Endometrial microvascular endothelial cells (primary cell): Measurements from ENCODE around the gene ZNF575. TPM values are rescaled to one million over a fixed set of nuclear protein-coding genes. Genes with fewer than 3 reads are reported as not detected.

Experiments
- in situ Hi-C: cut with HindIII; loops from 2 replicates; pipeline ENCODE4 v1.10.0; 2017; ENCODE audit warnings: low sequenced_read_pairs, low pct_unique_long_range_greater_than_20kb; ENCODE audit errors: inconsistent ontology term
- total RNA-seq: library from RNA; depleted of rRNA; stranded (reverse); fragments of >200 nt; gene quantifications from one replicate; pipeline ENCODE4 v1.2.3, GENCODE V29; 2015; ENCODE audit errors: inconsistent ontology term

Gene ZNF575, protein sequence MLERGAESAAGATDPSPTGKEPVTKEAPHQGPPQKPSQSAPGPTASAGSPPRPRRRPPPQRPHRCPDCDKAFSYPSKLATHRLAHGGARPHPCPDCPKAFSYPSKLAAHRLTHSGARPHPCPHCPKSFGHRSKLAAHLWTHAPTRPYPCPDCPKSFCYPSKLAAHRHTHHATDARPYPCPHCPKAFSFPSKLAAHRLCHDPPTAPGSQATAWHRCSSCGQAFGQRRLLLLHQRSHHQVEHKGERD
- not detected for total RNA-seq

DNA sequence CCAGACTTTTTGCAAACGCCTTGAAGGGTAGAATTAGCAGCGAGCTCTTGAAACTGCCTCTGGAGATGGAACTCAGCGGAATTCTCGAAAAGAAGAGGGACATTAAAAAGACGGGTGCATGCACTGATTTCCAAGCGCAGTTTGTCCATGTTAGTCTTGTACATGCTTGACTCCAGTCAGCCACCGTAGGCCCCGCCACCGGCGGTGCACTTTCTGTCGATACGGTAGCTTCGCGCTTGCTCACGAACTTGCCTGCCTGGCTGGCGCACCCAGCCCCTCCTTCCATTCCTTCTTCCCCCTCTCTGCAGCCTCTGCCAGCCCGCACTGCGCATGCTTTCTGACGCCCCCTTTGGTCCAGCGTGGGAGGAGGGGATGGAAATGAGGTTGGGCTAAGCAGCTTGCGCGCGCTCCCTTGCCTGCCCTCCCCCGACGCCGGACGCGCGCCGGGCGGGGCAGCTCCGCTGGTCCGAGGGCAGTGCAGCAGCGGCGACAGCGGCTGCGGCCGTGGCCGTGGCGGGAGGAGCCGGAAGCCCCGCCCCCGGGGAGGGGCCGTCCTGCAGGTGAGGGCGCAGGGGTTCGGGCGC, at the start of gene ZNF575:
Gene ZNF575, plus strand, starts transcription at position 227 of the 584 bp plus-strand sequence. CDS start 1,235 bp downstream, outside the sequence.
- in situ Hi-C loops: no loop called here

DNA sequence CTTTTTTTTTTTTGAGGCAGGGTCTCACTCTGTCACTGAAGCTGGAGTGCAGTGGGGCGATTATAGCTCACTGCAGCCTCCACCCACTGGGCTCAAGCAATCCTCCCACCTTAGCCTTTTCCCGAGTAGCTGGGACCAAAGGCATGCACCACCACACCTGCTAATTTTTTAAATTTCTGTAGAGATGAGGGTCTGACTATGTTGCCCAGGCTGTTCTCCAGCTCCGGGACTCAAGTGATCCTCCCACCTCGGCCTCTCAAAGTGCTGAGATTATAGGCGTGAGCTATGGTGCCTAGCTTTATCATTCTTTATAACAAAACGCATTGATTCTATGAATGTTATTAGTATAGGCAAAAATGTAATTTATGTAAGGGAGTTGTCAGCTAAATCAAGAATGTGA, 49.7 kb upstream of the ZNF575 start:
- in situ Hi-C loops: no loop called here

DNA sequence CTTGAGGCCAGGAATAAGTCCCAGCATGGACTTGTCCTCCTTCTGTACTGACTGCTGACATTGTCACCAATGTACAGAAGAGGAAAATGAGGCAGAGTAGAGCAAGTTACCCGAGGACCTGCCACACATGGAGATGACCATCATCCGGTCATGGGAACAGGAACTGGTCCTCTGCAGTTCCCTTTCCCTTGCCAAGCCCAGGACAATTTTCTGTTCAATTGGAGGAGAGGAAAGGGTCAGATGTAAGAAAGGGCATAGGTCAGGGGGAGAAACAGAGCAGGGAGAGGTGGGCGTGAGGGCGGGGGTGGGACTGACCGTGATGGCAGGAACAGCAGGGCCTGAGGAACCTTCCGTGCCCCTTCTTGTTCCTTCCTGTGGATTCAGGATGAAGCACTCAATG, 47.0 kb upstream of the ZNF575 start:
- in situ Hi-C loops: no loop called here

DNA sequence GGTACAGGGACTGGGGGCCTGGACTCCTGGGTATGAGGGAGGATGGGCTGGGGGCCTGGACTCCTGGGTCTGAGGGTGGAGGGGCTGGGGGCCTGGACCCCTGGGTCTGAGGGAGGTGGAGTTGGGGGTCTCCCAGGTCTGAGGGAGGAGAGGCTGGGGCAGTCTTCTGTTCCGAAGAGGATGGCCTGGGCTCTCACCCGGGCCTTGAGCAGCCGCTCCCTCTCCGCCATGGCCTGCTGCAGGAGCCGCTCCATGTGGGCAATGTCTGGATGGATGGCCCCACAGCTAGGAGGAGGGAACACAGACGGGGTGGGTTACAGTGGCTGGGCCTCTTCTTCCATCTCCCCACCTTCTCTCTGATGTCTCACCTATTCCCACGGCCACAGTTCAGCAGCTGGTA, 46.6 kb upstream of the ZNF575 start:
- in situ Hi-C loops: no loop called here

DNA sequence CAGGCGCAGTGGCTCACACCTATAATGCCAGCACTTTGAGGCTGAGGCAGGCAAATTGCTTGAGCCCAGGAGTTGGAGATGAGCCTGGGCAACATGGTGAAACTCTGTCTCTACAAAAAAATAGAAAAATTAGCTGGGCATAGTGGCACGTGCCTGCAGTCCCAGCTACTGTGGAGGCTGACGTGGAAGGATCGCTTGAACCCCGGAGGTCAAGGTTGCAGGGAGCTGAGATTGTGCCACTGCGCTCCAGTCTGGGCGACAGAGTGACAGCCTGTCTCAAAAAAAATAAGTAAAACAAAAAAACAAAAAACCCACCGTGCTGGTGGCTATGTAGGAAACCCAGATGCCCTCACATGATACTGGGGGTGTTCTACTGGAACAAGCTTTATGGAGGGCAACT, 44.8 kb upstream of the ZNF575 start:
- in situ Hi-C loops: no loop called here

DNA sequence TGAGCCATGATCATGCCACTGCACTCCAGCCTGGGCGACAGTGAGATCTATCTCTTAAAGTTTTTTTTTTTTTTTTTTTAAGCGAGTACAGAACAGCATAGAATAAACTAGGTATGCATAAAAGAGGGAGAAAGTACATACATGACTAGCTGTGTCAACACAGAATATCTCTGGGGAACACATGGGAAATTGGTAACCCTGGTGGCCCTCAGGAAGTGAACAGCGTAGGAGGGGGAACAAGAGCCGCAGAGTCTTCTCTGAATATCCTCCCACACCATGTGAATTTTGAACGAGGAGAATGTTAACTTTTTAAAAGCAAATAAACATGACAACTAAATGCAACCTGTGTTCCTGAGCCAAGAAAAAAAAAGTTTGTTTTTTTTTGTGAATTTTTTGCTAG, 43.7 kb upstream of the ZNF575 start:
- in situ Hi-C loops: no loop called here

DNA sequence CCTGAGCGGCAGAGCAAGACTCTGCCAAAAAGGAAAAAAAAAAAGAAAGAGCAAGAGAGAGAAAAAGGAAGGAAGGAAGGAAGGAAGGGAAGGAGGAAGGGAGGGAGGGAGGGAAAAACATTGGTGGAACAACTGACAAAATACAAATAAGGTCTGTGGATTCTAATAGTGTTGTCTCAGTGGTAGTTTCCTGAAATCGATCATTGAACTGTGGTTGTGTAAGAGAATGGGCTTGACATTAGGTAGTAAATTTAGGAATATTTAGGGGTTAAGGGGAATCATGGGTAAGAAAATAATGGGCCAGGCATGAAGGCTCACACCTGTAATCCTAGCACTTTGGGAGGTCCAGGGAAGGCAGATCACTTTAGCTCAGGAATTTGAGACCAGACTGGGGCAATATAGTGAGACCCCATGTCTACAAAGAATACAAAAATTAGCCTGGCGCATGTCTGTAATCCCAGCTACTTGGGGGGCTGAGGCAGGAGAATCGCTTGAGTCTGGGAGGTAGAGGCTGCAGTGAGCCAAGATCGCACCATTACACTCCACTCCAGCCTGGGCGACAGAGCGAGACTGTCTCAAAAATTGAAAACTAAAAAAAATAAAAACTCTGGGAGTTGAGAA, 42.9 kb upstream of the ZNF575 start:
- in situ Hi-C loops: no loop called here

DNA sequence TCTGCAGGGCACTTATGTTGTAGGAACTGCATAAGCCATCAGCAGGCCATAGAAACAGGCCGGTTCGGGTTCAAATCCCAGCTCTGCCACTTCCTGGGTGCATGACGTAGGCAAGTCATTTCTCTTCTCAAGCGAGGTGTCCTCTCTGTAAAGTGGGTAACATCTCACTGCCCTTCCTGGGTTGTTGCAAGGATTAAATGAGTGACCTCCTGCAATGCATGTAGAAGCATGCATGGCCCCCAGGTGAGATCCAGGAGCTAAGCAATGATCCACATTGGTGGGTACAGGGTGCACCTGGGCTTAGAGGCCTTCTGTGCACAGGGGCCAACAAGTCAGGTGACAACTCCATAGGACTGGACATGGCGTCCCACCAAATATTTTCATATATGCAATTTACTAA, 42.2 kb upstream of the ZNF575 start:
- in situ Hi-C loops: no loop called here

DNA sequence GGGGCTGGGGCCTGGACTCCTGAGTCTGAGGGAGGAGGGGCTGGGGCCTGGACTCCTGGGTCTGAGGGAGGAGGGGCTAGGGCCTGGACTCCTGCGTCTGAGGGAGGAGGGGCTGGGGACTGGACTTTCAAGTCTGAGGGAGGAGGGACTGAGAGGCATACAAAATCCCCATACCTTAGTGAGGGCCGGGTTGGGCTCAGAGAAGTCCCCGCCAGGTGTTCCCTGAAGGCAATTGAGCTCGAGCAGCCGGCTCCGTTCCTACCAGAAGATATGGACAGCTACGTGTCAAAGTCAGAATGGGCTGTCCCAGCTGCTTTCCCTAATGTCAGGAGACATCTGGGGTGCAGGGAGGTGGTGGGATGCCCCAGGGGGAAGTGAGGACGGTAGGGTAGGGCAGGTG, 37.9 kb upstream of the ZNF575 start:
- in situ Hi-C loops: no loop called here

DNA sequence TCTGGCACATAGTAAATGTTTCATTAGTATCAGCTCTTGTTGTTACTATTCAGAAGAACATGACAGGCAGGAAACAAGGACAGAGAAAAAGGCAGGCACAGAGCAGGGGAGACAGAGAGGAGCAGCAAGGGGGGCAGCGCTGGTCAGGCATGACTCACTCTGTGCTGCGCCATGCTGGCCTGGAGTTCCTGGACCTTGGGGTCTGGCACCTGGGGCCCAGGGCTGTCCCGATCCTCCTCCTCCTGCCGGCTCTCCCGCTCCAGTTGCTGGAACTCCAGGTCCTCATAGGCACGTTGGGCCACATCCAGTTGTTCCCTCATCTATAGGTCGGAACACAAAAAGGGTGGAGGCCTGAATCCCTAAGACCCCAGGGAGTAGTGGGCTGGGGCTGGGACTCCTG, 36.0 kb upstream of the ZNF575 start:
- in situ Hi-C loops: no loop called here

DNA sequence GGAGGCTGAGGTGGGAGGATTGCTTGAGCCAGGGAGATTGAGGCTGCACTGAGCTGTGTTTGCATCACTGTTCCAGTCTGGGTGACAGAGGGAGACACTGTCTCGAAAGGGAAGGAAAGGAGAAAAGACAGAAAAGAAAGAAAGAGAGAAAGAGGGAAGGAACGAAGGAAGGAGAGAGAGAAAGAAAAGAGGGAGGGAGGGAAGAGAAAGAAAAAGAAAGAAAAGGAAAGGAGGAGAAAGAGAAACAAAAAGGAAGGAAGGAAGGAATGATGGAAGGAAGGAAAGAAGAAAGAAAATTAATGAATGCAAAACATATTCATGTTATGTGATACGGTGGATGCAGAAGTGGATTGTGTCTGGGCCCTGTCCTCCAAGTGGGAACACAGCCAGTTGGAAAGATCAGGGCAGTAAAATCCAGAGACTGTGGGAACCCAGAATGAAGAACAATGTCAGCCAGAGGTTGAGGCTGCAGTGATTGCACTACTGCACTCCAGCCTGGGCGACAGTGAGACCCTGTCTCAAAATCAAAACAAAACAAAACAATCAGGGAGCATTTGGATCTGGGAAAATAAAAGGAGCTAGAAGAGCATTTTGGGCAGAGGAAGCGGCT, 34.6 kb upstream of the ZNF575 start:
- in situ Hi-C loops: no loop called here

DNA sequence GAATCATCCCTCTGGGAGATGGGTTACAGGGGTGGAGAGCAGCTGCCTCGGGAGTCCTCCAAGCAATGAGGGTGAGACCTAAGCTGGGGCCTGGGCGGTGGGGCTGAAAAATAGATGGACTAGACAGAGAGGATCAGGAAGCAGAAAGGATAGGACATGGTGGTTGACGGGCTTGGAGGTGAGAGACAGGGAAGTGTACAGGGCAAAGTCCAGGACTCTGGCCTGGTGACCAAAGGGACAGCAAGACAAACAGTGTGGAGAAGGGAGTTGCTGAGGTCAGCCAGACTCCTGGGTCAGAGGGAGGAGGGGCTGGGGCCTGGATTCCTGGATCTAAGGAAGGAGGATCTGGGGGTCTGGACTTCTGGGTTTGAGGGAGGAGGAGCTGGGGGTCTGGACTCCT, 33.9 kb upstream of the ZNF575 start:
- in situ Hi-C loops: no loop called here

DNA sequence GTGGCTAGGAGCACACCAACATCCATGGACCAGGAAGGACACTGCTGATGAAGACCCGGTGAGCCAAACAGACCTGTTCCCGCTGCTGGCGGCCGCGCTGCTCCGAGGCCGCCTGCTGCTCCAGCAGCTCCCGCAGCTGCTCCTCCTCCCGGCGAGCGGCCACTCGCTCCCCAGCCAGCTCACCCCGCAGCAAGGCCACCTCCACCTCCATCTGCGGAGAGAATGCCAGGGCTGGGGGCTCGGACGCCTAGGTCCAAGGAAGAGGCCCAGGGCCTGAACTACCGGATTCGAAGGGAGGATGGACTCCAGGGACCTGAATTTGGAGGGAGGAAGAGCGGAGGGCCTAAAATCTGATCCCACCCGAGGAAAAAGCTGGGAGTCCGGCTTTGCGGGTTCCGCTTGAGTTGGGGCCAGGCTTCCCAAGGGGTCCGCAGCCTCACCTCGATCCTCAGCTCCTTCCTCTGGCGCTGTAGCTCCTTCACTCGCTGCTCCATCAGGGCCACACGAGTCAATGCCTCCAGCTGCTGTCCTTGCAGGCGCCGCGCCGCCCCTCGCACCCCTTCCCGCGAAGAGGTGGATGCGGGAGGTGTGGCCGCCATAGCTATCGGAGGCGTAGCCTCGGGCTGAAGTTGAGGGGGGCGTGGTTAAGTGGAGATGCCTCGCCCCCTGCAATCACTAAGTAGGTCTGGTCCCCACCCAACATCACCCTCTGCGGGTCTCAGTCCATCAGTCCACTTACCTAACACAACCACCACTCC, 31.1 kb upstream of the ZNF575 start:
- in situ Hi-C loops: no loop called here

DNA sequence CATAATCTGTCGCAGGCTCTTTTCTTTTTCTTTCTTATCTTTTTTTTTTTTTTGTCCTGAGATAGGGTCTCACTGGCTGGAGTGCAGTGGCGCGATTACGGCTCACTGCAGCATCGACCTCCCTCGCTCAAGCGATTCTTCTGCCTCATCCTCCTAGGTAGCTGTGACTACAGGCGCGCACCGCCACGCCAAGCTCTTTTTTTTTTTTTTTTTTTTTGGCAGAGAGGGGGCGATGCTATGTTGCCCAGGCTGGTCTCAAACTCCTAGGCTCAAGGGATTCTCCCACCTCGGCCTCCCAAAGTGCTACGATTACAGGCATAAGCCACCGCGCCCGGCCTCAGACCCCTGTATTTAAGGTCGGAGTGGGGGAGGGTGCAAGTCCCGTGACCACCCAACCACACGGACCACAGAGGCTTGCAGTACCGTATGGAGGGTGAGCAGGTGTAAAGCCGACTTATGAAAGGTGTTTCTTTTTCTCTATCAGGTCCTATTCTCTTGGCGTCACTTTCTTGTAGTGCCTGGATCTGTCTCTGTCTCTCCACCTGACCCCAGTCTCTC, 30.5 kb upstream of the ZNF575 start:
- in situ Hi-C loops: no loop called here

DNA sequence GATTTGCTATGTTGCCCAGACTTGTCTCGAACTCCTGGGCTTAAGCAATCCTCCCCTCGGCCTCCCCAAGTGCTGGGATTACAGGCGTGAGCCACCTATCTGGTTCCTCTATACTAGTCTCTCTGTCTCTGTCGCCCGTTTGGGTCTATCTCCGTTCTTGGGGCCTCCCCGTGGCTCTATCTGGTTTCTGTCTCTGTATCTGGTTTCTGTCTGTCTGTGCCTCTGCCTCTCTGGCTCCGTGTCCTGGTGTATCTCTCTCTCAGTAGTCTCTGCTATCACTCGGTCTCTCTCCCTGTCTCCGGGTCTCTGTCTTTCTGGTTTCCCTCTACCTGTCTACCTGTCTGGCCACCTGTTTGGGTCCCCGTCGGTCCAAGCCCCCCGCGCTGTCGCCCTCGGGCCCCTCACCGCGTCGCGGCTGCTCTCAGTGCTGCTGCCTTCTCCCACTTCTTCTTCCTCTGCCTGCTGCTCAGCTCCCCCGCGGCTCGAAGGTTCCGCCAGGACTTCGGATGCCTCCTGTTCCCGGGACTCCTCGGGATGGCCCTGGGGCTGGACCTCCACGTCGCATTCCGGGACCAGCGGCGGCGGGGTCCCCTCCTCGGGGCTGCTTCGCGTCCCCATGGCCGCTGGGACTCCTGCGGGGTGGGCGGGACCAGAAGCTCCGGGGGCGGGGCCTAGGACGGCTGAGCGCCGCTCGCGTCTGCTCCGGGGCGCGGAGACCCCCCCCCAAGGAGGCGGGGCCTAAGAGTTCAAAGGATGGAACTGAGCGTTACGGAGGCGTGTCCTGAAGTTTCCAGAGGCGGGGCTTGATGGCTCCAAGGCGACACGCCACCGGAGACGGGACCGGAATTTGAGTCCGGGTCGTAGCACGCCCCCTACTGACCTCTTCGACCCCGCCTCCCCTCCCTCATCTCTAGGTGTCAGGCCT, 29.2 kb upstream of the ZNF575 start:
- in situ Hi-C loops: no loop called here

DNA sequence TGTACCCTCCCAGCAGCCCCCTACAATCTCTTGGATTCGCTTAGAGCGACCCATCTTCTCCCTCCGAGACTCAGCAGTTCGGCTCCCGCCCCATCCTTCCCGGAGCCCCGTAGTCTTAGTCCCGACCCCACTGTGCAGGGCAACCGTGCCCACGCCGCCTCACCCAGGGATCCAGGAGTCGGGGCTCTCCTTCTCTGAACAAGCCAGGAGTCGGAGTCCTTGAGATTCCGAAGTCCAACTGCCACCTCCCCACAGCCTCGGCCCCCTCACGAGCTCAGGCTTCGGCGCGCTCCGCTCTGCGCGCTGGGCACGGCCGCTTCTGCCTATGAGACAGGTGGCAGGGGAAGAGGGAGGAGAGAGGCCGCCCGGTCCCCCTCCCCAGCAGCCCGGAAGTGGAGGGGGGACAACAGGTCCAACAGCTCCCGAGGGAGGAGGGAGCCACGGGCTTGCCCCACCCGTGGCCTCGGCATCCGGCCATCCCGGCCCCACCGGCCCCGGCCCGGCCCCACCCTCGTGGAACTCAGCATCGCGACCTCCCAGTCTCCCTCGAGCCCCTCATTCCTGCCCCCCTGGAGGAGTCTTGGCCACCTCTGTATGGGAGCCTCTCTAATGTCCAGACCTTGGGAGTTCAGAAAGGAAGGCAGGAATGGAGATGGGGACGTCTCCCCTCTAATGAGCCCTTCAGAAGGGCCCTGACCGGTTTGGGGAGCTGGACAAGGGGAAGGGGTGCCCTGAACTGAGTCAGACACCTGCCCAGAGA, 28.4 kb upstream of the ZNF575 start, which contains the start of gene PHLDB3:
Gene PHLDB3, minus strand, starts transcription at position 321 of the 760 bp plus-strand sequence. CDS start 628 bp downstream, outside the sequence.
- in situ Hi-C loops: no loop called here

DNA sequence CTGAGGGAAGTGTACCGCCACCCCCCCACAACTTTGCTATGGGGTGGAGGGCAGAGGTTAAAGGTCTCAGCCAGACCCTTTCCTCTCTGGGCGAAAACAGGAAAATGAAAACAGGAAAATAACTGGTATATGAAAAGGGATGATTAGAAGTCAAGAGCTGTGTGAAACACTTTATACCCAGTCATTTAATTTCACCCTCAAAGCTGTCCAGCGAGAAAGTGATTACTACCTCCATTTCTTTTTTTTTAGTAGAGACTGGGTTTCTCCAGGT, 27.9 kb upstream of the ZNF575 start:
- in situ Hi-C loops: no loop called here

DNA sequence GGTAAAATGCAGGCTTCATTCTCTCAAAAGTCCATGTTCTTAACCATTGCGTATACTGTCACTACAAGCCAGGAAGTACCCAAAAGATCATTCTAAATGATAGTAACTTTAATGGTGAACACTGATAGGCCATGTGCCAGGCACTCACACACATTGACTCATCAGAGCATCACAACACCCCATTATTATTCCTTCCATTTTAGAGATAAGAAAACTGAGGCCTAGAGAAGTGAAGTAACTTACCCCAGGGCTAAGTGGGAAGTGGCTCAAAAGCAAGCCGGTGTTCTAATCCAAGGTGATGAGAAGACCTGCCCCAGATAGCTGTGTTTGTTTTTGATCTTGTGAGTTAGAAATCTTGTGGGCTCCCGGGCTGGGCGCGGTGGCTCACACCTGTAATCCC, 27.0 kb upstream of the ZNF575 start:
- in situ Hi-C loops: no loop called here
